Hepatic stellate cell (primary cell): ENCODE results near the gene NUP153.
"Not testable (repeated sequence)": the region's sequence is repeated elsewhere in the genome, so short reads cannot be mapped to it uniquely, and the experiment has no call there.

Experiments
- DNase-seq: peaks from one replicate; pipeline ENCODE4 v3.0.0; 2011; ENCODE audit warnings: low spot score

NUP153 gene

GRCh38 chr6:17706580-17707370 is at the start of gene NUP153:
NUP153 (minus strand) TSS chr6:17706925; CDS start chr6:17706387, 538 bp downstream.
- peak; percentile 96 for DNase-seq

GRCh38 chr6:17754254-17754653 is 47.5 kb upstream of the NUP153 start:
- no peak for DNase-seq

GRCh38 chr6:17745324-17745723 is 38.6 kb upstream of the NUP153 start:
- not testable (repeated sequence) for DNase-seq

GRCh38 chr6:17744757-17745308 is 38.1 kb upstream of the NUP153 start:
- DNase-seq = not testable (repeated sequence)

GRCh38 chr6:17744019-17744756 is 37.5 kb upstream of the NUP153 start:
- DNase-seq = no peak

GRCh38 chr6:17741507-17741906 is 34.8 kb upstream of the NUP153 start:
- DNase-seq = no peak

- DNase-seq = no peak
Observed at GRCh38 chr6:17740559-17741220, 34.0 kb upstream of the NUP153 start.

GRCh38 chr6:17737704-17738252 is 31.1 kb upstream of the NUP153 start:
- DNase-seq = no peak

GRCh38 chr6:17735311-17735710 is 28.6 kb upstream of the NUP153 start:
- not testable (repeated sequence) for DNase-seq

GRCh38 chr6:17730078-17730704 is 23.5 kb upstream of the NUP153 start:
- no peak for DNase-seq

GRCh38 chr6:17729223-17730077 is 22.7 kb upstream of the NUP153 start:
- DNase-seq = no peak

GRCh38 chr6:17728551-17729222 is 22.0 kb upstream of the NUP153 start:
- no peak for DNase-seq

GRCh38 chr6:17725083-17725482 is 18.4 kb upstream of the NUP153 start:
- peak; percentile 60 for DNase-seq

- DNase-seq = no peak
Observed at GRCh38 chr6:17724341-17724740, 17.6 kb upstream of the NUP153 start.

GRCh38 chr6:17721671-17722070 is 14.9 kb upstream of the NUP153 start:
- DNase-seq = no peak

GRCh38 chr6:17719323-17720041 is 12.8 kb upstream of the NUP153 start:
- DNase-seq = no peak

GRCh38 chr6:17716221-17716620 is 9.5 kb upstream of the NUP153 start:
- DNase-seq = no peak

GRCh38 chr6:17714879-17715851 is 8.4 kb upstream of the NUP153 start:
- DNase-seq = peak; percentile 78
